GM19463 (cell line): ENCODE results near the gene USP9X.
"Not testable (repeated sequence)": the region's sequence is repeated elsewhere in the genome, so short reads cannot be mapped to it uniquely, and the experiment has no call there.

ENCODE experiments used
- ATAC-seq: cut with Tn5 transposase; IDR thresholded peaks from one replicate; pipeline ENCODE4 v1.9.1; 2021; ENCODE audit warnings: mild to moderate bottlenecking, moderate library complexity; ENCODE audit not compliant: unreplicated experiment

The USP9X gene

DNA sequence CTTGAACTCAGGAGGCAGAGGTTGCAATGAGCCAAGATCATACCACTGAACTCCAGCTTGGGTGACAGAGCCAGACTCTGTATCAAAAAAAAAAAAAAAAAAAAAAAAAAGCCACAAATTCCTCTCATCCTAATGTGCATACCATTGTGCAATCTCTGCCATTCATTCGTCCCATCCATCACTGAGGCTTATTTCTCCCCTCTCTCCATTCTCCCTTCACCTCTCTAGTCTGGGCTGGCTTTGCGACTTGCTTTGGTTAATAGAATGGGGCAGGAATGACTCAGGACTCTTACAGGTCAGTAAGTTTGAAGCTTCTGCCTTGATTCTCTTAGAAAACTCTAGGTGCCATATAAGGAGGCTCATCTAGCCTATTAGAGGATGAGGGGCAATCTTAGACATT, 188.4 kb downstream of the USP9X start:
- ATAC-seq = no peak

DNA sequence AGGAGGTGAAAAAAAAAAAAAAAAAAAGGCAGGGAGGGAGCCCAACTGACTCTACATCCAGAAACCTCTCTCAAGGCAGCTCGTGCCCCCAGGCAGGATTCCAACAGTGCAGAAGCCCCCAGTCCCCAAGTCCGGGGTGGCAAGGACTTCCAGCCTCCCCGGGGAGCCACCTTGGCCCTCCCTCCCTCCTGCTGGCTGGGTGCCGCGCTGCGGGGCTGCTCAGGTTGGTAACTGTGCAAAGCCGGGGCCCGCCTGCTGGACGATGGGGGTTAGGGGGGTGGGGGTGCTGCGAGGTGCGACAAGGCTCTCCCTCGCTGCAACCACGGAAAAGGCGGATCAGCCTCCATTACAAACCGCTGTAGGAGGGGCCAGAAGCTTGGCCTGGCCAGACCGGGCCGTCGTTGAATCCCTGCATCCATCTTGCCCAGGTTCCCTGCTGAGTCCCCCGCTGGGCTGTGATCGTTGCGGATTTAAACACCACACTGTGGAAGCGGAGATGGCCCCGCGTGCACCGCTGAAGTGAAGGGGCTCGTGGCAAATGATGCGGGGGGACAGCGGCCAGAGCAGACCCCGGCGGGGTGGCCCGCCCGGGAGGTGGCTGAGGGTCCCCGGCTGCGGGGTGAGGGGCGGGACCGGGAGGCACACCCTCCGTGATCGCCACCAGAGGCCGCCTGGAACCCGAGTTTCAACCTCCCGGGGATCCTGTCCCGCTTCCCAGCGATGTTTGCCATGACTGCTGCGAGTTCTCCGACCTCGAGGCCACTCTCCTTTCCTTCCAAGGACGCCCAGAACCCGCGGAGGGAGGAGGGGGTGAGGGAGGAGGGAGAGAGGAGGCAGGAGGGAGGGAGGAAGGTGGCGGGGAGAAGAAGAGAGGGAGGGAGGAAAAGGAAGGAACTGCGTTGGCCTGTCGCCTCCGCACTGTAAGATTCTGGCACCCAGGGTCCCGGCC, 190.7 kb downstream of the USP9X start:
- ATAC-seq = peak; percentile 64

DNA sequence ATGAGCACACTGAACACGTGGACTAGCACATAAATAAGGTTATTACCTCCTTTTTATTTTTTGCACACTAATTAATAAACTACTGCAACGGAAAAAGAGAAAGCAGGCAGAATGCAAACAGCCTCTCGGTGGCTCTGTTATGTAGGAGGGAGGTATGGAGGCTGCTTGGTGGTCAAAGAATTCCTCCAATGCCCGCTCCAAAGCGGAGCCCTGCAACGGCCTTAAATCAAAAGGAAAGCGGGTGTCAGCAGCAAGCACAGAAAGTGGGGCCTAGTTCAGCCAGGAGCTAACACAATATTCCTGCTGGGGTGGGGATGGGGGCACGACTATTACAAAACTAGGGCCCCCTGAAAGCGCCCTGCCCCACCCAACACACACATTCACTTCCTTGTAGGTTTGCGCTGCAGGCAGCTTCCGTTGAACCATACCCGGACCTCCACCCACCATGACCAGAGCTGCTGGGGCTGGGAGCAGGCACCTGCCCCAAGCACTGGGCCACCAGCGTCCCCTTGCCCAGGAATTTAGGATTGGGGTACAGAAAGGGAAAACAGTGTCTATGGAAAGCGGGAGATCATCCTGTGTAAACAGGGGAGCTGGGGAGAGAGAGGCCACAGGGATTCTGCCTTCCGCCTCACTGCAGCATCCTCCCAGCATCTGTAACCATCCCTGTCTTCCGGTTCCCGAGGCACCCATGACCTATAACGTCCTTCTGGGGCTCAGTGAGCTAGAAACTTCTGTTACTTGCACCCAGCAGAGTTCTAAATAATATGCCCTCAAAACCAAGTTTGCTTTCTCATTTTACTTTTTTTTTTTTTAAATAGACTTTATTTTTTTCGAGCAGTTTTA, 191.6 kb downstream of the USP9X start:
- no peak for ATAC-seq

- not testable (repeated sequence) for ATAC-seq
Measured at GRCh38 chrX:41282307-41282706, 197.1 kb downstream of the USP9X start.

GRCh38 chrX:41285928-41286327, 200.7 kb downstream of the USP9X start:
- ATAC-seq = not testable (repeated sequence)
